Measurements from ENCODE around the gene S100P. TPM values are rescaled to one million over a fixed set of nuclear protein-coding genes. Genes with fewer than 3 reads are reported as not detected.

Gene S100P
- total and polyA plus RNA-seq, 3 donors from 2014 or later = 0.19 to 3.5 (median 2.1) TPM

GRCh38 chr4:6697131-6697530, 3.5 kb downstream of the S100P start:
- H3K9me3 ChIP-seq = no peaks in the 10 kb centered on the region
- H3K4me3 ChIP-seq = no peak overlapping the region
- TF ChIP-seq POLR2A (IDR thresholded peaks at IDR 0.05) (no peak), CTCF (IDR thresholded peaks at IDR 0.05) (no peak)
- H3K27me3 ChIP-seq = no peaks in the 10 kb centered on the region
- H3K36me3 ChIP-seq (ENCODE audit: low read depth, missing control alignments) = no peaks in the 10 kb centered on the region
- intact Hi-C loops (cut with DNase I; ENCODE audit: low total_unique reads) = no loop called here
- H3K27ac ChIP-seq = no peak overlapping the region
- DNase-seq = no peak
- no peaks in the 10 kb centered on the region for H3K4me1 ChIP-seq
- WGBS, 2 donors = 95 to 97% methylated on average over 6 of the region's 6 CpGs

GRCh38 chr4:6699388-6699787, 5.7 kb downstream of the S100P start:
- no peak for TF ChIP-seq CTCF (IDR thresholded peaks at IDR 0.05)
- H3K9me3 ChIP-seq = no peaks in the 10 kb centered on the region
- no peaks in the 10 kb centered on the region for H3K36me3 ChIP-seq (ENCODE audit: low read depth, missing control alignments)
- H3K4me3 ChIP-seq = no peak overlapping the region
- 74 to 92% methylated on average over 5 of the region's 5 CpGs for WGBS, 2 donors
- H3K27me3 ChIP-seq = no peaks in the 10 kb centered on the region
- H3K4me1 ChIP-seq = no peaks in the 10 kb centered on the region
- DNase-seq = no peak
- intact Hi-C loops (cut with DNase I; ENCODE audit: low total_unique reads) = no loop called here
- no peak overlapping the region for H3K27ac ChIP-seq

- intact Hi-C loops (cut with DNase I; ENCODE audit: low total_unique reads) = no loop called here
- H3K4me3 ChIP-seq = no peak overlapping the region
- no peak overlapping the region for H3K27ac ChIP-seq
- no peak for TF ChIP-seq POLR2A (IDR thresholded peaks at IDR 0.05)
- no peak for TF ChIP-seq CTCF (IDR thresholded peaks at IDR 0.05)
- no peaks in the 10 kb centered on the region for H3K4me1 ChIP-seq
- WGBS, 2 donors = 94 to 100% methylated on average over 1 of the region's 1 CpG
- H3K36me3 ChIP-seq (ENCODE audit: low read depth, missing control alignments) = no peaks in the 10 kb centered on the region
- no peaks in the 10 kb centered on the region for H3K27me3 ChIP-seq
- DNase-seq = no peak
- no peaks in the 10 kb centered on the region for H3K9me3 ChIP-seq
Observed at GRCh38 chr4:6699903-6700302, 6.2 kb downstream of the S100P start.

GRCh38 chr4:6701371-6701770, 7.7 kb downstream of the S100P start:
- H3K4me1 ChIP-seq = no peaks in the 10 kb centered on the region
- no peak overlapping the region for H3K27ac ChIP-seq
- H3K27me3 ChIP-seq = no peaks in the 10 kb centered on the region
- H3K4me3 ChIP-seq = no peak overlapping the region
- TF ChIP-seq CTCF (IDR thresholded peaks at IDR 0.05) (peak; percentile 13 to 20 (median 17)), POLR2A (IDR thresholded peaks at IDR 0.05) (no peak)
- no peaks in the 10 kb centered on the region for H3K9me3 ChIP-seq
- peak; percentile 66 for DNase-seq
- no peaks in the 10 kb centered on the region for H3K36me3 ChIP-seq (ENCODE audit: low read depth, missing control alignments)
- 62 to 65% methylated on average over 13 of the region's 13 CpGs for WGBS, 2 donors
- intact Hi-C loops (cut with DNase I; ENCODE audit: low total_unique reads) = no loop called here

- Histone ChIP-seq H3K27ac (no peak overlapping the region), H3K36me3 (ENCODE audit: low read depth, missing control alignments) (no peaks in the 10 kb centered on the region), H3K4me3 (no peak overlapping the region), H3K27me3 (no peaks in the 10 kb centered on the region), H3K9me3 (no peaks in the 10 kb centered on the region), H3K4me1 (peaks cover 9% of the 10 kb centered on the region)
- WGBS, 2 donors = 0% methylated on average over 1 of the region's 1 CpG
- DNase-seq = no peak
- intact Hi-C loops (cut with DNase I; ENCODE audit: low total_unique reads) = no loop called here
- no peak for TF ChIP-seq POLR2A (IDR thresholded peaks at IDR 0.05)
- no peak for TF ChIP-seq CTCF (IDR thresholded peaks at IDR 0.05)
Observed at GRCh38 chr4:6702761-6703160, 9.1 kb downstream of the S100P start.

Measured in testis (tissue), 3 donors.